HCEC 1CT (cell line): ENCODE data around the gene ZFAND2A.

Experiments used
- DNase-seq: peaks from one replicate; pipeline ENCODE4 v3.0.0-alpha.2; 2017

Gene ZFAND2A

DNA sequence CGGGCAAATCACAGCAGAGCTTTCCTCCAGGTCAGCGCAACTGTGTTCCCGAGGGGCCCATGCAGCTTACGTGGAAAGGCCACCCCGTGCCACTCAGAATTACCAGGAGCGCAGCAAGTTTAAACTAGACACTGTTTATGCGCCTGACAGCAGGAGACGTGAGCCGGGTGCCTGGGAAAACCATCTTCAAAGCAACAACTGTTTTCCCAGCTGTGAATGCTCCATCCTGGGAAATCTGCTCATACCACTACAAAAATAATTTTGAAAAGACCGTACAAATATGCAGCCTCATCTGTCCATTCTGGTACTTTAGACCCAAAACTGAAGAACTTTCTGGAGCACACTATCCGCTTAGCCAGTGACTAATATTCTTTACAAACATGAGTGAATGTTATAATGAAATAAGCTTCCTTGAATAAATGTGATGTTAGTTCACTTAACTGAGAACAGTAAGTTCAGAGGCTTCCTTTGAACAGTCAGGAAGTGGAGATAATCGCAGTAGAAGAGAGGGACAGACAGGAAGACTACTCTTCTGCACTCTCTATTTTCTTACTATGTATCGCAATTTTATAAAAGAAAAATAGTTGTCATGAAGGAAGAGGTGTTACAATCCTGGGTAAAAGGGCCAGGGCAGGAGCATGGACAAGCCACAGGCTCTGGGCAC is 55.3 kb downstream of the ZFAND2A start:
- DNase-seq, result no peak

DNA sequence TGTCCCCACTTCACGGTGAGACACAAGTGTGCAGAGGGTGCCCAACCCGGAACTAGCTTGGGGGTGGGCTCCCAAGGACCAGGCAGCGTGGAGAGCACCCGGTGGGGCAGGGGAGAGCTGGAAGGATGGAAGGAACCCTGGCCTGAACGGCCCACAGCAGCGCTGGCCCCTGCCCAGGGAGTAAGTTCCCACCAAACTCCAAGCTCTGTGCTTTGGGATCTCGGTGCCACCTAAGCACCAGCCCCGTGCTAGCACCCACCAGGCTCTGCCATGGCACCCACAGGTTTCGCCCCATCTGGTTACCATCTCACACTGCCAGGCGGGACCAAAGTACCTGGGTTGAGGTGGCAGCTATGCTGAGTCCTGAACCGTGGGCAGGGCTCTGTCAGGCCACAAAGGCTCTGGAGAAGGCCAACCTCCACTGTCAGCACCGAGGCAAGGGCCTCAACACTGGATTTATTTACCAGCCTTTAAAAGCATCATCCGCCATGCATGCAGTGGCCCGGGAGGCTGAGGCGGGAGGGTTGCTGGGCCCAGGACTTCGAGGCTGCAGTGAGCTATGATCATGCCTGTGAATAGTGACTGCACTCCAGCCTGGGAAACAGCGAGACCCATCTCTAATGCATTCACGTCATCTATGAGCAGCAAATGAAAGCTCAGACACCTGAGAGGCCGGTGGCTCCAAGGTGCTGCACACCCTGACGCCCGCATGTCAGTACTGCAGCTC is 56.0 kb downstream of the ZFAND2A start:
- no peak for DNase-seq

DNA sequence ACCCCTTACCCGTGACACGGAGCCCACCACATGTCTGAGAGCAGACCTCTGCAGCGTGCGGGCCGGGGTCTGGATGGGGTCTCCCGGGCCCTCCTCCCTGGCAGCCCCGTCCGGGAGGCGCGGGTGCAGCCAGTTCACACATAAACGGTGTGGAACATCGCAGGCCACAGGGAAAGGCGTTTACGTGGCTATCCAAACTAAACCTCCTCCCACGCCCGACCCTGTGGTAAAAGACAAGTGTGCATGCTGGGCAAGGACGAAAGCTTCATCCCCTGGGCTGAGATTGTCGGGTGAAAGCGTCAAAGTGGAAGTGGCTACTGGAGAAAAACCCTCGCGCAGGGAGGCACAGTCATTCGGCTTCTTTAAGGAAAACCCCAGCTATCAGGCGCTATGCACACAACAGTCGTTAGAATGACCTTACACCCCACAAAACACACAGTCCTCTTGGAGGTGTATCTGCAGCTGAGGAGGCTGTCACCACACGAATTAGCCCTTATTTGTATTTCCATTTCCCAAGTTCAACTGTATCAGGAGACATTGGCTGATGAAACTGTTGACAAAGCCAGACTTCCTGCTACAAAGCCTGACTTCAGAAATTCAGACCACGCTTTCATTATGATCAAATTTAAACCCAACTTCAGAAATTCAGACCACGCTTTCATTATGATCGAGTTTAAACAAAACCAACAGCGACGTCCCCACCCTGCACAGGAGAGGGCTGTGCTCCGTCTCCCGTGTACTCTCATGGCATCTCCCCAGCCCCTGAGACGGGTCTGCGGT is 56.8 kb downstream of the ZFAND2A start:
- DNase-seq, result no peak
